ENCODE measurements around the gene PYGB.

Gene PYGB

DNA sequence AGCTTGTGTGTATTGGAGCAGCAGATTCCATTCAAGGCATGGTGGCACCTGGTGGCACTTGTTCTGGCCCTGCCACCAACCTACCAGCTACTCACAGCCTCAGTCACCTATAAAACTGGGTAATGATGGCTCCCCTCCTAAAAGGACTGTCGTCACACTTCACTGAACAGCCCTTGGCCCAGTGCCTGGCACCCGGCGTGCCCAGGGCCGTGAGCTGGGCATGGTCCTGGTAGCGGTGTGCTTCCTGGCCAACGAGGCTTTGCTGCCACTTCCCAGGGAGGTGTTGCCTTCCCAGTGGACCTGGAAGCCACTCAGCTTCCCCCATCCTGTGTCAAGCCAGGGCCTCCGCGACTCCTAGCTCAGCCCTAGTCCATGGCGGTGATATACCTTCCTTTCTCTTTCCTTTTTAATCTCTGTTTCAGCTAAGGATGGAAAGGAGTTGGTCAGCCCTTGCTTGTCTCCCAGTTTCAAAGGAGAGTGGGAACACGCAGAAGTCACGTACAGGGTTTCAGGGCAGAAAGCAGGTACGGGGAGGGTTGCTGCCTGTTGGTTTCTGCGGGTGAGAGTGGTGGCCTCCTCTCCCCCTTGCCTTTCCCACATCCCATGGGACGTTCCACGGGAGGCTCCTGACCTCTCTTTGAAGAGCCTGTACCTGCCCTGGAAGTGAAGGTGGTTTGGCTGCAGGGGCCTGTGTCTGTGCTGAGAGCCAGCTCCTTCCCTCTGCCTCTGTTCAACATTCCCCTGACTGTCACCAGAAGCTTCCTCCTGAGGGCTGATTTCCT, 26.9 kb upstream of the PYGB start:
- H3K27ac ChIP-seq = peak overlapping the region; percentile 66; the same call in 1 of the 2 replicates
- H3K36me3 ChIP-seq = peaks cover 53% of the 10 kb centered on the region
- H3K4me2 ChIP-seq = peak overlapping the region; percentile 81
- peaks cover 79% of the 10 kb centered on the region for H3K4me1 ChIP-seq
- no peaks in the 10 kb centered on the region for H3K27me3 ChIP-seq
- H3K4me3 ChIP-seq = no peak overlapping the region
- no peak for TF ChIP-seq Cebpa-rat (IDR thresholded peaks at IDR 0.05)
- H4K20me1 ChIP-seq = 0 out of 2 replicates have a peak, but pooled peaks cover 12% of the 10 kb centered on the region
- H3K9me3 ChIP-seq = no peaks in the 10 kb centered on the region
- no peak overlapping the region for H3K9ac ChIP-seq

DNA sequence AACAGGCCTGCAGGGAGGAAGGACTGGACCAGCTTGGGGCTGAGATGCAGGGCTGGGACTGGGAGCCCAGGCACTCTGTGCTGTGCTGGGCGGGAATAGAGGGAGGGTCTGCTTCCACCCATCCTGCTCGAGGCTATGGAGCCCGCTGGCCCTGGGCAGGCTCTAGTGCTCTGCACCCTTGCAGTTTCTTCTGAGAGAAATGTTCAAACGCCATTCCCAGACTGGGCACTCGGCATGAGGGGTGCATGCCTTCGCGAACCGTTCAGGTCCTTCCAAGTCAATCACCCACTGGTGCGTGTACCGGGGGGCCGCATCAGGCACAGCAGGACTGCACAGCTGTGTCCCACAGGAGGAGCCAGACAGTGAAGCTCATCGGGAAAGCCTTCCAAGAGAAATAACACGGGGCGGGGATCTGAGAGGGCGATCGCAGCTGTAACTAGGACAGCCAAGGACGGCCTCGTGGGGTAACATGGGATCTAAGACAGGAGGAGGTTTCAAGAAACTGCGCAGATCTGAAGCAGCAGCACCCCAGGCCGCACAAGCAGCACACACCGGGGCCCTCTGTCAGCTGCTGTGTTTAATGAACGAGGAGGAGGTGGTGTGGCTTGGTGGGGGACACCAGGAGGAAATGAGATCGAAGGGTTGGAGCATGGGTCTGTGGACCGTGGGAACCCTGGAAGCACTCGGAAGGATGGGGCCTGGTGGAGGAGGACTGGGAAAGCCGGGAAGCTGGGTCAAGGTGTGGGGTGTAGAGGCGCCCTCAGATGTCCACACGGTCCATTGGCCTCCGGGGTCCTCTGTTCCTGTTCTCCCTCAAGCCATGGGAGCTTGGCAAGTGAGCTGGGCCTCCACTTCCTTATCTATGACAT, 26.1 kb upstream of the PYGB start:
- H3K4me2 ChIP-seq = peak overlapping the region; percentile 81
- H4K20me1 ChIP-seq = 0 out of 2 replicates have a peak, but pooled peaks cover 12% of the 10 kb centered on the region
- peaks cover 45% of the 10 kb centered on the region for H3K36me3 ChIP-seq
- peak overlapping the region; percentile 43; the same call in 1 of the 2 replicates for H3K9ac ChIP-seq
- H3K4me3 ChIP-seq = no peak overlapping the region
- H3K9me3 ChIP-seq = no peaks in the 10 kb centered on the region
- TF ChIP-seq Cebpa-rat (IDR thresholded peaks at IDR 0.05) = no peak
- peaks cover 87% of the 10 kb centered on the region for H3K4me1 ChIP-seq
- H3K27me3 ChIP-seq = no peaks in the 10 kb centered on the region
- peak overlapping the region; percentile 66 for H3K27ac ChIP-seq

DNA sequence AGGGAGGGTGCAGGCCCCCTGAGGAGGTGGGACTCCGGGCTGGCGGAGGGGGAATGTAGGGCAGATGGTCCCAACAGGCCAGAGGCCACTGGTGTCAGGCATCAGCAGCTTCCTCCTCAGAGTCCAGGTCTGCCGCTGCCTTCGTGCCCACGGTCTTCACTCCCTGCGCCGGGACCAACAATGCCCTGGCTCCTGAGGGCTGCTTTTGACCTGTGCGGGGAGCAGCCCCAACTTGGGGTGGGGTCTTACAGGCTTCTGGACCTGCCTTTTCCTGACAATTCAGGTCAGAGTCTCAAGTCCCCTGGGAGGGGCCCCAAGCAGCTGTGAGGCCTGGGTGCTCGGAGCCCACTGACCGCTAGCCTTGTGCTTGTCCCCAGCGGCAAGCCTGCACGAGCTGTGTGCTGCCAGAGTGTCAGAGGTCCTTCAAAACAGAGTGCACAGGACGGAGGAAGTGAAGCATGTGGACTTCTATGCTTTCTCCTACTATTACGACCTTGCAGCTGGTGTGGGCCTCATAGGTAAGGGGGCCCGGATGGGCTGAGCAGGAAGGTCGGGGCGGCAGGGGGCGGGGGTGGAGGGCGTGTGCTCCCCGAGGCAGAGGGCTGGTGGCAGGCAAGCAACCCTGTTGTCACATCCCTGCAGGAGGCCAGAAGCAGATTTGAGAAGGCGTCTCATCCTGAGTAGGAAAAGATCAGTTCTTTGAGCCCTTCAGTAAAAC, 25.3 kb upstream of the PYGB start:
- H3K27me3 ChIP-seq = no peaks in the 10 kb centered on the region
- H3K27ac ChIP-seq = peak overlapping the region; percentile 66
- H3K36me3 ChIP-seq = peaks cover 37% of the 10 kb centered on the region
- TF ChIP-seq Cebpa-rat (IDR thresholded peaks at IDR 0.05) = no peak
- peak overlapping the region; percentile 81 for H3K4me2 ChIP-seq
- H3K4me1 ChIP-seq = peaks cover 95% of the 10 kb centered on the region
- no peaks in the 10 kb centered on the region for H3K9me3 ChIP-seq
- 0 out of 2 replicates have a peak, but pooled peaks cover 12% of the 10 kb centered on the region for H4K20me1 ChIP-seq
- H3K4me3 ChIP-seq = no peak overlapping the region
- peak overlapping the region; percentile 43; the same call in 1 of the 2 replicates for H3K9ac ChIP-seq

DNA sequence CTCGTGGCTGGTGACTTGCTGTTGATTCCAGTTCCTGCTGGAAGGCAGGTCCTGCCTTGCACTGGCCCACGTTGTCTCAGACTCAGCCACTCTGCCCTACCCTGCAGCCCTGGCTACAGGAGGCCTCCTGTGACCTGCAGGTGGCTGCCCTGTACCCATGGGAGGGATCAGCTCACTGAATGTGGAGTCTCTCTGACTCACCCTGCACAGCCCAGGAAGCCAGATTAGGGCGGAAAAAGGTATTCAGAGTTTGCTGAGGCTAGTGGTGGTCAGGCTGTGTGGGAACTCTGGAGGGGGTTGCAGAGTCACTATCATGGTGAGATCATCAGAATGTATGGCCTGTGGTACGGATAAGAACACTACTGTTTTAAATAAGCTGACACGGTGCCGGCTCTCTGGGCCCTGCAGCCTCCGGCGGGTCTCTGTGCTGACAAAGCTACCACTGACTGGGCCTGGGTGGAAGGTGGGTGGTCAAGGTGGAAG, 24.7 kb upstream of the PYGB start:
- peaks cover 96% of the 10 kb centered on the region for H3K4me1 ChIP-seq
- no peak overlapping the region for H3K4me3 ChIP-seq
- no peak overlapping the region; the same call in 1 of the 2 replicates for H3K9ac ChIP-seq
- H3K27me3 ChIP-seq = no peaks in the 10 kb centered on the region
- peak overlapping the region; percentile 81 for H3K4me2 ChIP-seq
- H3K27ac ChIP-seq = peak overlapping the region; percentile 62
- H3K9me3 ChIP-seq = no peaks in the 10 kb centered on the region
- H3K36me3 ChIP-seq = peaks cover 31% of the 10 kb centered on the region
- 0 out of 2 replicates have a peak, but pooled peaks cover 12% of the 10 kb centered on the region for H4K20me1 ChIP-seq
- TF ChIP-seq Cebpa-rat (IDR thresholded peaks at IDR 0.05) = no peak

DNA sequence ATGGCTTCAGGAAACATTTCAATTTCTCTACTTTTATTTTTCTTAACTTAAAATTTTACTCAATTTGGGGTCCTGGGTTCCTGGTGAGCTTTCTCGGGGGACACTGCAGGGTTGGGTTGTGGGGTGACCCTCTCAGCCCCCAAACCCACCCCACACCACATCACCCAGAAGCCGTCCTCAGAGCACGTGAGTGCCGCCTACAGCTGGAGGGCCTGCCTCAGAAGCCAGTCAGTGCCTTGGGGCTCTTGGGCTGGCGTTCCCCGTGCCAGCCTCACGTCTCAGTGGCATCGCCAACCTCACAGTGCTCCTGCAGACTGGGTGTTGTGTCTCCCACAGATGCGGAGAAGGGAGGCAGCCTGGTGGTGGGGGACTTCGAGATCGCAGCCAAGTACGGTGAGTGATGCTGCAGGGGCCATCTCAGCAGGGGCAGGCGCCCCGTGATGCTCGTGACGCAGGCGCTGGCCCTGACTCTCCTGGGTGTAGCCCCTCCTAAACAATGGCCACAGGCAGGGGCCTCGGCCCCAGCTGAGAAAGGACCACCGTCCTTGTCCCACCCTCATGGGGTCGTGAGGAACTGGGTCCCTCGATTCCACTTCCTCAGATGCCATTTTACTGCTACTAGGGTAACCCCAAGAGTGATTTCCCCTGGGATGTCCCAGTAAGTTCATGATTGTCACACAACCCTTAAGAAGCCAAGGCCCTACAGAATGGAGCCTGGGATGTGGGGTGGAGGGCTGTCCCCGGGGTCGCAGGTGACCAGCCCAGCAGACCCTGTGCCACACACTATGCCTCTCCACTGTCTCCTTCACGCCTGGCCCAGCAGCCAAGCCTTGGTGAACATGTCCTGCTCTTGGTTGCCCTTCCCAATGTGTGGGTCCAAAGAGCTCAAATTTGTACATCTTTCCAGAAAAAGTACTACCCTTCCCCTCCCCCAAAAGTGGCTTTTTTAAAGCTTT, 23.8 kb upstream of the PYGB start:
- peak overlapping the region; percentile 81 for H3K4me2 ChIP-seq
- peaks cover 23% of the 10 kb centered on the region; the same call in 1 of the 2 replicates for H3K36me3 ChIP-seq
- peak overlapping the region; percentile 62 for H3K27ac ChIP-seq
- H3K4me3 ChIP-seq = no peak overlapping the region
- H3K27me3 ChIP-seq = no peaks in the 10 kb centered on the region
- H3K9me3 ChIP-seq = no peaks in the 10 kb centered on the region
- no peak for TF ChIP-seq Cebpa-rat (IDR thresholded peaks at IDR 0.05)
- H3K4me1 ChIP-seq = peaks cover 96% of the 10 kb centered on the region
- H4K20me1 ChIP-seq = 0 out of 2 replicates have a peak, but pooled peaks cover 12% of the 10 kb centered on the region
- H3K9ac ChIP-seq = no peak overlapping the region; the same call in 1 of the 2 replicates

DNA sequence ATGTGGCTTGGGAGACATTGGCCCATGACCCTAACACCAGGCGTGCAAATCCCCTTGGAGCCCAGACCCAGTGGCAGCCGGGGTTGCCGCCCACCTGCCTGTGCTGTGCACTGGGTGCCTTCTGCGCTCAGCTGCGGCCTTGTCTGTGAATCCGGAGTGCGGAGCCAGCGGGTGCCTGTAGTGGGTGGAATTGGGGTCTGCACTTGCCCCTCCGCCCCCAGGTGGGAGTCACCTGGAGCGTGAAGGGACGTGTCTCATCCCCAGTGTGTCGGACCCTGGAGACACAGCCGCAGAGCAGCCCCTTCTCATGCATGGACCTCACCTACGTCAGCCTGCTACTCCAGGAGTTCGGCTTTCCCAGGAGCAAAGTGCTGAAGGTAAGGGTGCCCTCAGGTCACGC, 22.9 kb upstream of the PYGB start:
- no peak overlapping the region for H3K4me3 ChIP-seq
- H3K9me3 ChIP-seq = no peaks in the 10 kb centered on the region
- no peak overlapping the region for H3K9ac ChIP-seq
- peaks cover 17% of the 10 kb centered on the region; the same call in 1 of the 2 replicates for H3K36me3 ChIP-seq
- no peak overlapping the region for H3K27ac ChIP-seq
- no peak for TF ChIP-seq Cebpa-rat (IDR thresholded peaks at IDR 0.05)
- 0 out of 2 replicates have a peak, but pooled peaks cover 4% of the 10 kb centered on the region for H4K20me1 ChIP-seq
- no peaks in the 10 kb centered on the region for H3K27me3 ChIP-seq
- peaks cover 96% of the 10 kb centered on the region for H3K4me1 ChIP-seq
- 0 out of 2 replicates have a peak overlapping the region, but pooled peaks have one; percentile 53 for H3K4me2 ChIP-seq

DNA sequence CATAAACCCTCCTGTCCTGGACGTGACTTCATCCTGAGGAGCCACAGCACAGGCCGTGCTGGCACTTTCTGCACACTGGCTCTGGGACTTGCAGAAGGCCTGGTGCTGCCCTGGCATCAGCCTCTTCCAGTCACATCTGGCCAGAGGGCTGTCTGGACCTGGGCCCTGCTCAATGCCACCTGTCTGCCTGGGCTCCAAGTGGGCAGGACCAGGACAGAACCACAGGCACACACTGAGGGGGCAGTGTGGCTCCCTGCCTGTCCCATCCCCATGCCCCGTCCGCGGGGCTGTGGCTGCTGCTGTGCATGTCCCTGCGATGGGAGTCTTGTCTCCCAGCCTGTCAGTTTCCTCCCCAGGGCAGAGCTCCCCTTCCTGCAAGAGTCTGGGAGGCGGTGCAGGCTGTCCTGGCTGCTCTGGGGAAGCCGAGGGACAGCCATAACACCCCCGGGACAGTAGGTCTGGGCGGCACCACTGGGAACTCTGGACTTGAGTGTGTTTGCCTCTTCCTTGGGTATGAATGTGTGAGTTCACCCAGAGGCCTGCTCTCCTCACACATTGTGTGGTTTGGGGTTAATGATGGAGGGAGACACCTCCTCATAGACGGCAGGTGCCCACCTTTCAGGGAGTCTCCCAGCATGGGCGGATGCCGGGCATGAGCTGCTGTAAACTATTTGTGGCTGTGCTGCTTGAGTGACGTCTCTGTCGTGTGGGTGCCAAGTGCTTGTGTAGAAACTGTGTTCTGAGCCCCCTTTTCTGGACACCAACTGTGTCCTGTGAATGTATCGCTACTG, 22.0 kb upstream of the PYGB start:
- H3K36me3 ChIP-seq = peaks cover 17% of the 10 kb centered on the region; the same call in 1 of the 2 replicates
- peak overlapping the region; percentile 53 for H3K4me2 ChIP-seq
- peak overlapping the region; percentile 29; the same call in 1 of the 2 replicates for H3K27ac ChIP-seq
- no peaks in the 10 kb centered on the region for H4K20me1 ChIP-seq
- no peak for TF ChIP-seq Cebpa-rat (IDR thresholded peaks at IDR 0.05)
- H3K4me1 ChIP-seq = peaks cover 96% of the 10 kb centered on the region
- H3K9ac ChIP-seq = peak overlapping the region; percentile 27; the same call in 1 of the 2 replicates
- H3K4me3 ChIP-seq = no peak overlapping the region
- no peaks in the 10 kb centered on the region for H3K27me3 ChIP-seq
- H3K9me3 ChIP-seq = no peaks in the 10 kb centered on the region

Data from BLaER1 (cell line).